ENCODE measurements around the gene GJD3. TPM values are rescaled to one million over a fixed set of nuclear protein-coding genes. Genes with fewer than 3 reads are reported as not detected.
A peak's percentile ranks its signal among the peaks of the same experiment; 100 is the strongest.

Gene GJD3
- total and polyA plus RNA-seq, 9 of the 15 experiments (the other 6 are each of a cell fraction or from before 2014, with no cell fraction given) = 0.17 to 0.38 TPM; not detected in 7

DNA sequence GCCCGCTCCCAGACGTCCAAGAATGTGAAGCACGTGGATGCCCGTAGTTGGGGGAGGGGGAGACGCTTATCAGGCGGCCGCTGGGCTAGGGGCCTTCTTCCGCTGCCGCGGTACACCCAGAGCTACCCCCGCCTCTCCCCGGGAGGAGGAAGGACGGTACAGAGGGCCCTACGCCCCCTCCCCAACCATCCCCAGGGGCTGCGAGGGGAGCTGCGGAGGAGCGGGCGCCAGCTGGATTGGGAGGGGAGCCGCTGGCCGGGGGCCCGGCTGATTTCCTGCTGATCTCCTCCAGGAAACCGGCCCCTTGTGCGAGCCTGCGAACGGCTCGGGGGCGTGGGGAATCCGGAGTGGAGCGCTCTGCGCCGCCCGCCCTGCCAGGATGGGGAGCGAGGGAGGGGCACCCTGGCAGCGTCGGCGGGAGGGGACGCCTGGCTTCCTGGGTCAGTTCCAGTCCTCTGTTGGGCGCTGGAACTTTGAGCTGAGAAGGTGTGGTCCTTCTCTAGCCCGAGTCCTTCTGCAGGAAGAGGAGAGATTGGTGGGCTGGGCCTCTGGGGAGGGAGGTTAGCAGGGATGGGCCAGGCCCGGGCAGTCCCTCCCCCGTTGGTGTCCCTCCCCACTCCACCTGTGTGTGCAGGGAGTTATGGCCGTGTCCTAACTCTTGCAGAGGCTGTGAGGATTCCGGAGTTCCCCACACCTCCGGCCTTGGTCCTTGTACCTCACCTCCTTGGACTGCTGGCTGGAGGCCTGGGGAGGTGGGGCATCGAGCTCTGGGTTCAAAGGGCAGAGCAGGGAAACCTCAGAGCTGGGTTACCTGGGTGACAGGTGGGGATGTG lies 19.2 kb downstream of the GJD3 start (continued):
- TF ChIP-seq AFF1 (IDR thresholded peaks at IDR 0.05; ENCODE audit: low read depth in 1 of 2, partially characterized antibody in 2 of 2) (no peak), TEAD2 (tag; IDR thresholded peaks at IDR 0.05) (0 out of 2 replicates have a peak, but pooled peaks have one; percentile 53), PATZ1 (CRISPR knock-in tag; IDR thresholded peaks at IDR 0.05; ENCODE audit: borderline replicate concordance) (no peak), CBFA2T3 (IDR thresholded peaks at IDR 0.05) (peak; percentile 43), RBM17 (IDR thresholded peaks at IDR 0.05; ENCODE audit: borderline replicate concordance, low read depth, low read length) (no peak), ZKSCAN3 (CRISPR knock-in tag; IDR thresholded peaks at IDR 0.05) (no peak), L3MBTL2 (IDR thresholded peaks at IDR 0.05) (peak; percentile 92), BRCA1 (IDR thresholded peaks at IDR 0.05) (no peak), BRCA1 (CRISPR knock-in tag; IDR thresholded peaks at IDR 0.05) (no peak), BHLHE40 (IDR thresholded peaks at IDR 0.05; ENCODE audit: low read length) (peak; percentile 70), WHSC1 (IDR thresholded peaks at IDR 0.05; ENCODE audit: low read length) (no peak), RBFOX2 (IDR thresholded peaks at IDR 0.05; ENCODE audit: low read depth, low read length) (peak; percentile 67; the same call in 1 of the 2 replicates), RUNX1 (IDR thresholded peaks at IDR 0.05; ENCODE audit: low read depth) (no peak), RBM22 (IDR thresholded peaks at IDR 0.05; ENCODE audit: low read depth, low read length, poor library complexity, severe bottlenecking) (peak; percentile 19), MAFK (IDR thresholded peaks at IDR 0.05; ENCODE audit: low read length) (no peak), PRMT5 (CRISPR knock-in tag; IDR thresholded peaks at IDR 0.05) (no peak), ZNF263 (CRISPR knock-in tag; IDR thresholded peaks at IDR 0.05; ENCODE audit: borderline replicate concordance) (no peak), E2F3 (CRISPR knock-in tag; IDR thresholded peaks at IDR 0.05) (no peak), SNRNP70 (optimal IDR thresholded peaks at IDR 0.05; ENCODE audit: low read depth, low read length) (no peak), SRSF9 (IDR thresholded peaks at IDR 0.05; ENCODE audit: borderline replicate concordance, low read depth, low read length) (no peak), NELFE (IDR thresholded peaks at IDR 0.05; ENCODE audit: insufficient read depth, insufficient read length) (no peak)
- TF ChIP-seq, protein P1, sequence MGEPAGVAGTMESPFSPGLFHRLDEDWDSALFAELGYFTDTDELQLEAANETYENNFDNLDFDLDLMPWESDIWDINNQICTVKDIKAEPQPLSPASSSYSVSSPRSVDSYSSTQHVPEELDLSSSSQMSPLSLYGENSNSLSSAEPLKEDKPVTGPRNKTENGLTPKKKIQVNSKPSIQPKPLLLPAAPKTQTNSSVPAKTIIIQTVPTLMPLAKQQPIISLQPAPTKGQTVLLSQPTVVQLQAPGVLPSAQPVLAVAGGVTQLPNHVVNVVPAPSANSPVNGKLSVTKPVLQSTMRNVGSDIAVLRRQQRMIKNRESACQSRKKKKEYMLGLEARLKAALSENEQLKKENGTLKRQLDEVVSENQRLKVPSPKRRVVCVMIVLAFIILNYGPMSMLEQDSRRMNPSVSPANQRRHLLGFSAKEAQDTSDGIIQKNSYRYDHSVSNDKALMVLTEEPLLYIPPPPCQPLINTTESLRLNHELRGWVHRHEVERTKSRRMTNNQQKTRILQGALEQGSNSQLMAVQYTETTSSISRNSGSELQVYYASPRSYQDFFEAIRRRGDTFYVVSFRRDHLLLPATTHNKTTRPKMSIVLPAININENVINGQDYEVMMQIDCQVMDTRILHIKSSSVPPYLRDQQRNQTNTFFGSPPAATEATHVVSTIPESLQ (CRISPR knock-in tag; IDR thresholded peaks at IDR 0.05) = no peak

Measured in K562 (cell line).